ENCODE results near the gene CREG2.

The CREG2 gene

DNA sequence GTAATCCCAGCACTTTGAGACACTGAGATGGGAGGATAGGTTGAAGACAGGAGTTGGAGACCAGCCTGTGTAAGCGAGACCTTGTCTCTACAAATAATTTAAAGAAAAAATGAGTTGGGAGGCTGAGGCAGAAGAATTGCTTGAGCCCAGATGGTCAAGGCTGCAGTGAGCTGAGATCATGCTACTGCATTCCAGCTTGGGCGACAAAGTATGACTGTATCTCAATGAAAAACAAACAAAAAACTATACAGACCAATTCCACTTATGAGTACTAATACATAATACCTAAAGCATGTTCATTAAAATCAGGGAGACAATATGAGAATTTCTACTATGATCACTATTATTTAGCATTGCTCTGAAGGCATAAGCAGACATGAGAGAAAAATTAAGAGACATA, 91.4 kb downstream of the CREG2 start:
- no peak for DNase-seq (ENCODE audit: low read depth)
- TF ChIP-seq, protein P1, sequence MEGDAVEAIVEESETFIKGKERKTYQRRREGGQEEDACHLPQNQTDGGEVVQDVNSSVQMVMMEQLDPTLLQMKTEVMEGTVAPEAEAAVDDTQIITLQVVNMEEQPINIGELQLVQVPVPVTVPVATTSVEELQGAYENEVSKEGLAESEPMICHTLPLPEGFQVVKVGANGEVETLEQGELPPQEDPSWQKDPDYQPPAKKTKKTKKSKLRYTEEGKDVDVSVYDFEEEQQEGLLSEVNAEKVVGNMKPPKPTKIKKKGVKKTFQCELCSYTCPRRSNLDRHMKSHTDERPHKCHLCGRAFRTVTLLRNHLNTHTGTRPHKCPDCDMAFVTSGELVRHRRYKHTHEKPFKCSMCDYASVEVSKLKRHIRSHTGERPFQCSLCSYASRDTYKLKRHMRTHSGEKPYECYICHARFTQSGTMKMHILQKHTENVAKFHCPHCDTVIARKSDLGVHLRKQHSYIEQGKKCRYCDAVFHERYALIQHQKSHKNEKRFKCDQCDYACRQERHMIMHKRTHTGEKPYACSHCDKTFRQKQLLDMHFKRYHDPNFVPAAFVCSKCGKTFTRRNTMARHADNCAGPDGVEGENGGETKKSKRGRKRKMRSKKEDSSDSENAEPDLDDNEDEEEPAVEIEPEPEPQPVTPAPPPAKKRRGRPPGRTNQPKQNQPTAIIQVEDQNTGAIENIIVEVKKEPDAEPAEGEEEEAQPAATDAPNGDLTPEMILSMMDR (IDR thresholded peaks at IDR 0.05; ENCODE audit: insufficient read depth, low read depth, low read length, missing control alignments): no peak
- H3K4me3 ChIP-seq (ENCODE audit: low read length): no peak overlapping the region
